ENCODE results near the gene EXOC2.

EXOC2 gene

GRCh38 chr6:613981-614380, 79.0 kb downstream of the EXOC2 start:
- no peak overlapping the region for H3K4ac ChIP-seq (ENCODE audit: low read length)
- no peak overlapping the region for H3K14ac ChIP-seq (ENCODE audit: low read length)
- H3K9ac ChIP-seq (ENCODE audit: low read depth, low read length, poor library complexity) = no peak overlapping the region
- H3K18ac ChIP-seq (ENCODE audit: low read length) = no peak overlapping the region
- DNase-seq (ENCODE audit: low spot score) = no peak
- peaks cover 7 to 37% of the 10 kb centered on the region in 2 donors for H3K36me3 ChIP-seq (replicated peaks in 1 of 2; ENCODE audit: control insufficient read depth in 2 of 2, insufficient read depth in 2 of 2, low read length in 2 of 2)
- no peak overlapping the region for H3K27ac ChIP-seq (replicated peaks; ENCODE audit: low read length)
- peaks cover 1 to 6% of the 10 kb centered on the region in 2 donors for H3K9me3 ChIP-seq (replicated peaks in 1 of 2; ENCODE audit: control insufficient read depth in 2 of 2, insufficient read depth in 1 of 2, low read depth in 1 of 2, low read length in 2 of 2)
- H2BK12ac ChIP-seq (ENCODE audit: low read length) = no peak overlapping the region
- no peak overlapping the region for H4K8ac ChIP-seq (ENCODE audit: low read depth, low read length)
- H4K91ac ChIP-seq (ENCODE audit: low read depth, low read length, poor library complexity) = no peak overlapping the region
- H2AK5ac ChIP-seq (ENCODE audit: low read depth, low read length) = no peak overlapping the region
- no CpG with 5 or more reads among the region's 7 CpGs for WGBS, 2 donors (ENCODE audit: extremely low coverage in 2 of 2, insufficient read length in 2 of 2, insufficient replicate concordance in 1 of 2)
- H3K4me1 ChIP-seq (ENCODE audit: control insufficient read depth in 2 of 2, insufficient read depth in 1 of 2, low read depth in 1 of 2, low read length in 2 of 2) = peaks cover 0 to 4% of the 10 kb centered on the region in 2 donors
- H2BK5ac ChIP-seq (ENCODE audit: low read length) = no peak overlapping the region
- H2BK15ac ChIP-seq (ENCODE audit: low read length) = no peak overlapping the region
- no peak overlapping the region for H3K23ac ChIP-seq (ENCODE audit: low read depth, low read length, poor library complexity)
- H2BK120ac ChIP-seq (ENCODE audit: low read depth, low read length) = no peak overlapping the region
- no peak overlapping the region for H2AFZ ChIP-seq (ENCODE audit: low read length)
- no peak overlapping the region for H3K4me3 ChIP-seq (ENCODE audit: low read length in 2 of 2)
- H3K79me1 ChIP-seq (ENCODE audit: low read depth, low read length) = no peaks in the 10 kb centered on the region
- no peak overlapping the region for H3K4me2 ChIP-seq (ENCODE audit: insufficient read depth, low read length, poor library complexity, severe bottlenecking)
- no peaks in the 10 kb centered on the region for H3K27me3 ChIP-seq (ENCODE audit: control insufficient read depth in 3 of 3, insufficient read depth in 3 of 3, low read depth in 1 of 3, low read length in 3 of 3)

- H3K9me3 ChIP-seq (replicated peaks in 1 of 2; ENCODE audit: control insufficient read depth in 2 of 2, insufficient read depth in 1 of 2, low read depth in 1 of 2, low read length in 2 of 2) = no peaks in the 10 kb centered on the region
- no peak overlapping the region for H3K4me2 ChIP-seq (ENCODE audit: insufficient read depth, low read length, poor library complexity, severe bottlenecking)
- no peak overlapping the region for H2BK12ac ChIP-seq (ENCODE audit: low read length)
- no peak for DNase-seq (ENCODE audit: low spot score)
- no peak overlapping the region for H3K14ac ChIP-seq (ENCODE audit: low read length)
- H2BK5ac ChIP-seq (ENCODE audit: low read length) = no peak overlapping the region
- no peak overlapping the region for H2BK15ac ChIP-seq (ENCODE audit: low read length)
- no peak overlapping the region for H3K9ac ChIP-seq (ENCODE audit: low read depth, low read length, poor library complexity)
- H3K4me3 ChIP-seq (ENCODE audit: low read length in 2 of 2) = no peak overlapping the region
- H3K18ac ChIP-seq (ENCODE audit: low read length) = no peak overlapping the region
- no peak overlapping the region for H3K4ac ChIP-seq (ENCODE audit: low read length)
- no peak overlapping the region for H4K91ac ChIP-seq (ENCODE audit: low read depth, low read length, poor library complexity)
- no peak overlapping the region for H2AFZ ChIP-seq (ENCODE audit: low read length)
- peaks cover 0 to 4% of the 10 kb centered on the region in 2 donors for H3K4me1 ChIP-seq (ENCODE audit: control insufficient read depth in 2 of 2, insufficient read depth in 1 of 2, low read depth in 1 of 2, low read length in 2 of 2)
- H3K36me3 ChIP-seq (replicated peaks in 1 of 2; ENCODE audit: control insufficient read depth in 2 of 2, insufficient read depth in 2 of 2, low read length in 2 of 2) = peaks cover 5 to 25% of the 10 kb centered on the region in 2 donors
- no peaks in the 10 kb centered on the region for H3K79me1 ChIP-seq (ENCODE audit: low read depth, low read length)
- WGBS, 2 donors (ENCODE audit: extremely low coverage in 2 of 2, insufficient read length in 2 of 2, insufficient replicate concordance in 1 of 2) = no CpG with 5 or more reads among the region's 4 CpGs
- H2BK120ac ChIP-seq (ENCODE audit: low read depth, low read length) = no peak overlapping the region
- H2AK5ac ChIP-seq (ENCODE audit: low read depth, low read length) = no peak overlapping the region
- no peak overlapping the region for H3K23ac ChIP-seq (ENCODE audit: low read depth, low read length, poor library complexity)
- no peak overlapping the region for H3K27ac ChIP-seq (replicated peaks; ENCODE audit: low read length)
- no peak overlapping the region for H4K8ac ChIP-seq (ENCODE audit: low read depth, low read length)
- no peaks in the 10 kb centered on the region for H3K27me3 ChIP-seq (ENCODE audit: control insufficient read depth in 3 of 3, insufficient read depth in 3 of 3, low read depth in 1 of 3, low read length in 3 of 3)
Observed at GRCh38 chr6:611928-612327, 81.0 kb downstream of the EXOC2 start.

- Histone ChIP-seq H2BK12ac (ENCODE audit: low read length) (no peak overlapping the region), H4K8ac (ENCODE audit: low read depth, low read length) (no peak overlapping the region), H2AFZ (ENCODE audit: low read length) (no peak overlapping the region), H3K18ac (ENCODE audit: low read length) (no peak overlapping the region), H3K9me3 (replicated peaks in 1 of 2; ENCODE audit: control insufficient read depth in 2 of 2, insufficient read depth in 1 of 2, low read depth in 1 of 2, low read length in 2 of 2) (no peaks in the 10 kb centered on the region), H3K14ac (ENCODE audit: low read length) (no peak overlapping the region), H3K9ac (ENCODE audit: low read depth, low read length, poor library complexity) (no peak overlapping the region), H3K27ac (replicated peaks; ENCODE audit: low read length) (no peak overlapping the region), H2AK5ac (ENCODE audit: low read depth, low read length) (no peak overlapping the region), H2BK15ac (ENCODE audit: low read length) (no peak overlapping the region), H3K27me3 (ENCODE audit: control insufficient read depth in 3 of 3, insufficient read depth in 3 of 3, low read depth in 1 of 3, low read length in 3 of 3) (no peaks in the 10 kb centered on the region), H2BK5ac (ENCODE audit: low read length) (no peak overlapping the region), H3K4me3 (ENCODE audit: low read length in 2 of 2) (no peak overlapping the region), H2BK120ac (ENCODE audit: low read depth, low read length) (no peak overlapping the region), H3K4me2 (ENCODE audit: insufficient read depth, low read length, poor library complexity, severe bottlenecking) (no peak overlapping the region), H3K79me1 (ENCODE audit: low read depth, low read length) (no peaks in the 10 kb centered on the region), H3K4me1 (ENCODE audit: control insufficient read depth in 2 of 2, insufficient read depth in 1 of 2, low read depth in 1 of 2, low read length in 2 of 2) (peaks cover 0 to 4% of the 10 kb centered on the region in 2 donors), H3K36me3 (replicated peaks in 1 of 2; ENCODE audit: control insufficient read depth in 2 of 2, insufficient read depth in 2 of 2, low read length in 2 of 2) (peaks cover 5 to 28% of the 10 kb centered on the region in 2 donors), H4K91ac (ENCODE audit: low read depth, low read length, poor library complexity) (no peak overlapping the region), H3K4ac (ENCODE audit: low read length) (no peak overlapping the region), H3K23ac (ENCODE audit: low read depth, low read length, poor library complexity) (no peak overlapping the region)
- no peak for DNase-seq (ENCODE audit: low spot score)
- WGBS, 2 donors (ENCODE audit: extremely low coverage in 2 of 2, insufficient read length in 2 of 2, insufficient replicate concordance in 1 of 2) = no CpG with 5 or more reads among the region's 2 CpGs
Observed at GRCh38 chr6:610882-611281, 82.1 kb downstream of the EXOC2 start.

DNA sequence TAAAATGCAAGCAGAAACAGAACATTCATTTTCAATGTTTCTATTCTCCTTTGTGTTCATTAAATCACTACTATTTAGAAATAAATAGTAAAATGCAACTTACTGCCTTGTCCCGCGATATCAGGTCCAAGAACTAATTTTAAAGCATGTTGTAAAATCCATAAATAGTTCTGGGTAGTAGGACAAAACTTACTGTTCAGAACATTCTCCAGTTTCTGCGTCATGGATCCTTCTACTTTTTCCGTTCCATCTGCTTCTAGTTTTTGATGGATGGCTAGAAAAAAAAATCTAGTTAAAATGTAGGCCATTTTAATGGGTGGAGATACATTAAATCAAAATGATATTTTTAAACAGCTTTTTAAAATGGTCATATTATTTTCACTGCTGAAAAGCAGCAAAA, 83.0 kb downstream of the EXOC2 start:
- H2BK15ac ChIP-seq (ENCODE audit: low read length) = no peak overlapping the region
- H2BK12ac ChIP-seq (ENCODE audit: low read length) = no peak overlapping the region
- H3K23ac ChIP-seq (ENCODE audit: low read depth, low read length, poor library complexity) = no peak overlapping the region
- no peak overlapping the region for H3K4me3 ChIP-seq (ENCODE audit: low read length in 2 of 2)
- no peak for DNase-seq (ENCODE audit: low spot score)
- peaks cover 3 to 18% of the 10 kb centered on the region in 2 donors for H3K36me3 ChIP-seq (replicated peaks in 1 of 2; ENCODE audit: control insufficient read depth in 2 of 2, insufficient read depth in 2 of 2, low read length in 2 of 2)
- H2BK5ac ChIP-seq (ENCODE audit: low read length) = no peak overlapping the region
- H3K4ac ChIP-seq (ENCODE audit: low read length) = no peak overlapping the region
- H2AK5ac ChIP-seq (ENCODE audit: low read depth, low read length) = no peak overlapping the region
- no peak overlapping the region for H4K8ac ChIP-seq (ENCODE audit: low read depth, low read length)
- no peak overlapping the region for H4K91ac ChIP-seq (ENCODE audit: low read depth, low read length, poor library complexity)
- H3K4me2 ChIP-seq (ENCODE audit: insufficient read depth, low read length, poor library complexity, severe bottlenecking) = no peak overlapping the region
- no peak overlapping the region for H2AFZ ChIP-seq (ENCODE audit: low read length)
- H3K27me3 ChIP-seq (ENCODE audit: control insufficient read depth in 3 of 3, insufficient read depth in 3 of 3, low read depth in 1 of 3, low read length in 3 of 3) = no peaks in the 10 kb centered on the region
- H3K27ac ChIP-seq (replicated peaks; ENCODE audit: low read length) = no peak overlapping the region
- H3K79me1 ChIP-seq (ENCODE audit: low read depth, low read length) = no peaks in the 10 kb centered on the region
- H3K9me3 ChIP-seq (replicated peaks in 1 of 2; ENCODE audit: control insufficient read depth in 2 of 2, insufficient read depth in 1 of 2, low read depth in 1 of 2, low read length in 2 of 2) = no peaks in the 10 kb centered on the region
- H3K14ac ChIP-seq (ENCODE audit: low read length) = no peak overlapping the region
- H3K18ac ChIP-seq (ENCODE audit: low read length) = no peak overlapping the region
- no peak overlapping the region for H2BK120ac ChIP-seq (ENCODE audit: low read depth, low read length)
- WGBS, 2 donors (ENCODE audit: extremely low coverage in 2 of 2, insufficient read length in 2 of 2, insufficient replicate concordance in 1 of 2) = no CpG with 5 or more reads among the region's 4 CpGs
- H3K4me1 ChIP-seq (ENCODE audit: control insufficient read depth in 2 of 2, insufficient read depth in 1 of 2, low read depth in 1 of 2, low read length in 2 of 2) = peaks cover 0 to 4% of the 10 kb centered on the region in 2 donors
- H3K9ac ChIP-seq (ENCODE audit: low read depth, low read length, poor library complexity) = no peak overlapping the region
